ENCODE results near the gene TMPRSS9.
"Not testable (repeated sequence)": the region's sequence is repeated elsewhere in the genome, so short reads cannot be mapped to it uniquely, and the experiment has no call there.

TMPRSS9 gene

DNA sequence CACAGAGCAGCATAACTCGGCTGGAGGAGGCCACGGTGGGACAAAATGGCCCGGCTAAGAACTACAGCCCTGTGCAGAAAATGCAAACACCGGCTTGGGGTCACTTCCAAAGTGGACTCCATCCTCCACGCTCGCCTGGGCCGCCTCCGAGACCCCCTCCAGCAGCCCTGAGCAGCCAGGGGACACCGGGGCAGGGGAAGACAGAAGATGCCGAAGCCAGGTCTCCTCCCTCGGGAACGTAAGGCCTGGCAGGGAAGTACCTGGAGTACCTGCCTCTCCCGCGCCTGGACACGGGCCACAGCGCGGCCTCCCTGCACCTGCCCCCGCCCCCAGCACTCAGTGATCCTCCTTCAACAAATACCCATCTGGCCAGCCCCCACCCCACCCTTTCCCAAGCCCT is 91.7 kb downstream of the TMPRSS9 start:
- no peak for DNase-seq (ENCODE audit: insufficient read length, low spot score)
- no peak for FAIRE-seq
- TF ChIP-seq TAF1 (IDR thresholded peaks at IDR 0.05; ENCODE audit: low read depth, low read length) = no peak
- TF ChIP-seq POU2F2 (IDR thresholded peaks at IDR 0.05; ENCODE audit: low read depth, low read length) = no peak
- TF ChIP-seq POLR2A (IDR thresholded peaks at IDR 0.05; ENCODE audit: low read depth, low read length) = no peak
- TF ChIP-seq POLR2AphosphoS5 (IDR thresholded peaks at IDR 0.05; ENCODE audit: low read depth, low read length) = no peak

DNA sequence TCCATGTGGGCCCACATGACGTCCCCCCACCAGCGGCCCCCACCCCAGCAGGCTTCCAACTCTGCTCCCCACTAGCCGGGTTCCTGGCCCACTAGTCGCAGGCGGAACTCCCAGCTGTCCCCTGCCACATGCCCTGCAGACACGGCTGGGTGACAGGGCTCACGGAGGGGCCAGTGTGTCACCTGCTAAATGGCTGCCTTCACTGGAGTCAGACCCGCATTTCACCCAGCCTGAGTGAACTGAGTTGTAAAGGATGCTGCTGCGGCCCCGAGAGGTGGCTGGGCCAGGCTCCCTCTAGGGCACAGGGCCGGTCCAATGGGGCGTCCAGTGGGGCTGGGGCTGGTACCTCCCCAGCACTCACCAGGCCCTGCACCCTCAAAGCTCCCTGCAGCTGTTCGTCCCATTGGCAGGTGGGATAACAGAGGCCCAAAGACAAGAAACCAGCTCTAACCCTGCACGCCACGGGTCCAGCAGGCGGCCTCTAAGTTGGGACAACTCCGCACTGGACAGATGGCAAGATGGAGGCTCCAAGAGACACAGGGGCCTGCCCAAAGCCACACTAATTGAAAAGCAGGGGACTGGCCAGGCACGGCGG is 93.5 kb downstream of the TMPRSS9 start:
- FAIRE-seq = no peak
- TF ChIP-seq SPI1 (IDR thresholded peaks at IDR 0.05; ENCODE audit: low read depth, low read length) = no peak
- TF ChIP-seq PAX5 (IDR thresholded peaks at IDR 0.05; ENCODE audit: insufficient read depth, low read length, severe bottlenecking) = no peak
- no peak for TF ChIP-seq POU2F2 (IDR thresholded peaks at IDR 0.05; ENCODE audit: low read depth, low read length)
- TF ChIP-seq POLR2A (IDR thresholded peaks at IDR 0.05; ENCODE audit: low read depth, low read length) = no peak
- no peak for TF ChIP-seq POLR2AphosphoS5 (IDR thresholded peaks at IDR 0.05; ENCODE audit: low read depth, low read length)
- TF ChIP-seq TAF1 (IDR thresholded peaks at IDR 0.05; ENCODE audit: low read depth, low read length) = no peak
- DNase-seq (ENCODE audit: insufficient read length, low spot score) = no peak

DNA sequence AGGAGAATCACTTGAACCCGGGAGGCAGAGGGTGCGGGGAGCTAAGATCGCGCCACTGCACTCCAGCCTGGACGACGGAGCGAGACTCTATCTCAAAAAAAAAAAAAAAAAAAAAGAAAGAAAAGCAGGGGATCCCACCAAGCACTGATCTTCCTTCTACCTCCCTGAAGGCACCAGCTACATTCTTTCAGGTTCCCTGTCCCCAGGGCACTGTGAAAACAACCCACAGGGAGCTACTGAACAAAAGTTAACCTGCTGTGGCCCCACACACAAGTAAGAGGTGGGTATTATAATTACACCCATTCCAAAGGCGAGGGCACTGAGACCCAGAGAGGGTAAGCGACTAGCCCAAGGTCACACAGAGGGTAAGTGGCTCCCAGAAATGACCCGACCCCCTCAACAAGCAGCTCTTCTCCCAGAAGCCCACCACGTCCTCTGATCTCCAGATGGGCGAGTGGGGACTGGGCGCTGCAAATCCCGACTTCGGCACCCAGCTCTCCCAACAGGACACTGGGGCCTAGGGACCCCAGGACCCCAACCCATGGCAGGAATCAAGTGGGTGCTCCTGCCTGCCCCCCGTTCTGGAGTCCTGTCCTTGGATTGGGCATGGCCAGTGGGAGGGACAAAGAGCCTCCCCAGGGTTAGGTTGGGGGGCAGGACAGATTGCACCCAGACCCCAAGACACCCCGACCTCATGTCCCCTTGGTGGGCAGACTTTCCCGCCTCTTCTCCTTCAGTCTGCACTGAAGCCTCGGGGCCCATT is 94.3 kb downstream of the TMPRSS9 start:
- DNase-seq (ENCODE audit: insufficient read length, low spot score) (no peak), FAIRE-seq (no peak)
- TF ChIP-seq POLR2AphosphoS5 (IDR thresholded peaks at IDR 0.05; ENCODE audit: low read depth, low read length) (no peak), SPI1 (IDR thresholded peaks at IDR 0.05; ENCODE audit: low read depth, low read length) (no peak), POLR2A (IDR thresholded peaks at IDR 0.05; ENCODE audit: low read depth, low read length) (no peak), PAX5 (IDR thresholded peaks at IDR 0.05; ENCODE audit: insufficient read depth, low read length, severe bottlenecking) (no peak), TAF1 (IDR thresholded peaks at IDR 0.05; ENCODE audit: low read depth, low read length) (no peak), POU2F2 (IDR thresholded peaks at IDR 0.05; ENCODE audit: low read depth, low read length) (no peak)

- FAIRE-seq = no peak
- TF ChIP-seq PAX5 (IDR thresholded peaks at IDR 0.05; ENCODE audit: insufficient read depth, low read length, severe bottlenecking) (no peak), POLR2A (IDR thresholded peaks at IDR 0.05; ENCODE audit: low read depth, low read length) (no peak), POLR2AphosphoS5 (IDR thresholded peaks at IDR 0.05; ENCODE audit: low read depth, low read length) (no peak), POU2F2 (IDR thresholded peaks at IDR 0.05; ENCODE audit: low read depth, low read length) (no peak), TAF1 (IDR thresholded peaks at IDR 0.05; ENCODE audit: low read depth, low read length) (no peak), SPI1 (IDR thresholded peaks at IDR 0.05; ENCODE audit: low read depth, low read length) (no peak)
- DNase-seq (ENCODE audit: insufficient read length, low spot score) = no peak
Measured at GRCh38 chr19:2454962-2455850, 95.1 kb downstream of the TMPRSS9 start.

- FAIRE-seq (peak; percentile 79), DNase-seq (ENCODE audit: insufficient read length, low spot score) (peak; percentile 74)
- TF ChIP-seq POU2F2 (IDR thresholded peaks at IDR 0.05; ENCODE audit: low read depth, low read length) = no peak
Measured at GRCh38 chr19:2455851-2456570, 95.9 kb downstream of the TMPRSS9 start.

GRCh38 chr19:2457394-2458037 is 97.5 kb downstream of the TMPRSS9 start:
- FAIRE-seq (no peak), DNase-seq (ENCODE audit: insufficient read length, low spot score) (no peak)
- TF ChIP-seq SPI1 (IDR thresholded peaks at IDR 0.05; ENCODE audit: low read depth, low read length) (no peak), POLR2A (IDR thresholded peaks at IDR 0.05; ENCODE audit: low read depth, low read length) (no peak)

GRCh38 chr19:2458054-2458453 is 98.0 kb downstream of the TMPRSS9 start:
- FAIRE-seq = no peak
- no peak for DNase-seq (ENCODE audit: insufficient read length, low spot score)

DNA sequence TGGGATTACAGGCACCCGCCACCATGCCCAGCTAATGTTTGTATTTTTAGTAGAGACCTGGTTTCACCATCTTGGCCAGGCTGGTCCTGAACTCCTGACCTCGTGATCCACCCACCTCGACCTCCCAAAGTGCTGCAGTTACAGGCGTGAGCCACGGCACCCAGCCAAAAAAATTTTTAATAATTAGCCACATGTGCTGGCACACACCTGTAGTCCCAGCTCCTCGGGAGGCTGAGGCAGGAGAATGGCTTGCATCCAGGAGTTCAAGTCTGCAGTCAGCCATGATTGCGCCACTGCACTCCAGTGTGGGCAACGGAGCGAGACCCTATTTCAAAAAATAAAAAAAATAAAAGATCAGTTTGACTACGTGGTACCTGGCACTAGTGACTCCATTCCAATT is 98.7 kb downstream of the TMPRSS9 start:
- not testable (repeated sequence) for FAIRE-seq; DNase-seq (ENCODE audit: insufficient read length, low spot score)

More at GRCh38 chr19:2458054-2458453, 98.0 kb downstream of the TMPRSS9 start:
- no peak for TF ChIP-seq POLR2A (IDR thresholded peaks at IDR 0.05; ENCODE audit: low read depth, low read length)
- TF ChIP-seq PAX5 (IDR thresholded peaks at IDR 0.05; ENCODE audit: insufficient read depth, low read length, severe bottlenecking) = no peak
- TF ChIP-seq TAF1 (IDR thresholded peaks at IDR 0.05; ENCODE audit: low read depth, low read length) = no peak
- no peak for TF ChIP-seq POU2F2 (IDR thresholded peaks at IDR 0.05; ENCODE audit: low read depth, low read length)
- TF ChIP-seq POLR2AphosphoS5 (IDR thresholded peaks at IDR 0.05; ENCODE audit: low read depth, low read length) = no peak
- TF ChIP-seq SPI1 (IDR thresholded peaks at IDR 0.05; ENCODE audit: low read depth, low read length) = no peak

DNA sequence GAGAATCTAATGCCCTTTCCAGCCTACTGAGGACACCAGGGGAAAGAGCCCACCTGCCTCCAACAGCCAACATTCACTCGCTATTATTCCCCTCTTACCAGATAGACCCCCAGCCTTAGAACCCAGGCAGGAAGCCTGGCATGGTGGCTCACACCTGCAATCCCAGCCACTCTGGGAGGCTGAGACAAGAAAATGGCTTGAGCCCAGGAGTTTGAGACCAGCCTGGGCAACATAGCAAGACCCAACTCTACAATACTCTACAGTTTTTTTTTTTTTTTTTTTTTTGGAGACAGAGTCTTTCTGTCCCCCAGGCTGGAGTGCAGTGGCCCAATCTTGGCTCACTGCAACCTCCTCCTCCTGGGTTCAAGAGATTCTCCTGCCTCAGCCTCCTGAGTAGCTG is 100.2 kb downstream of the TMPRSS9 start:
- DNase-seq (ENCODE audit: insufficient read length, low spot score) (no peak), FAIRE-seq (no peak)
- no peak for TF ChIP-seq TAF1 (IDR thresholded peaks at IDR 0.05; ENCODE audit: low read depth, low read length)
- no peak for TF ChIP-seq POLR2A (IDR thresholded peaks at IDR 0.05; ENCODE audit: low read depth, low read length)
- TF ChIP-seq POLR2AphosphoS5 (IDR thresholded peaks at IDR 0.05; ENCODE audit: low read depth, low read length) = no peak
- TF ChIP-seq PAX5 (IDR thresholded peaks at IDR 0.05; ENCODE audit: insufficient read depth, low read length, severe bottlenecking) = no peak
- TF ChIP-seq SPI1 (IDR thresholded peaks at IDR 0.05; ENCODE audit: low read depth, low read length) = no peak
- TF ChIP-seq POU2F2 (IDR thresholded peaks at IDR 0.05; ENCODE audit: low read depth, low read length) = no peak

Measured in GM12891 (cell line).